HCT116 (cell line): ENCODE results near the gene MCTP2. TPM values are rescaled to one million over a fixed set of nuclear protein-coding genes. Genes with fewer than 3 reads are reported as not detected.

Source experiments
- ATAC-seq: fragments of 200-7000 bp; cut with Tn5 transposase; 2 replicates; pipeline ENCODE4 v1.9.1; 2020; ENCODE audit warnings: mild to moderate bottlenecking, moderate library complexity
- BruUV-seq: library from RNA; stranded (reverse); fragments of 400-500 nt; replicated peaks from 2 replicates; lab custom pipeline; 2021; lab: Mats Ljungman, UMichigan
- CTCF ChIA-PET: fragments of 300-600 bp; sonication (Branson Sonifier 250); formaldehyde crosslinking; loops from one replicate; lab custom pipeline; 2021; ENCODE audit warnings: antibody characterized with exemption; lab: Charles Lee
- POLR2A ChIA-PET: fragments of 300-600, 350-600 bp; sonication (Branson Sonifier 250); formaldehyde crosslinking; loops from one replicate; lab custom pipeline; 2021; ENCODE audit warnings: antibody characterized with exemption; lab: Charles Lee
- RAD21 ChIA-PET, 2 experiments: fragments of 300-600 bp; sonication (Branson Sonifier 250); formaldehyde crosslinking; loops; one replicate each; lab custom pipeline; 2023; ENCODE audit warnings: low total read pairs in 2 of 2; ENCODE audit not compliant: uncharacterized antibody in 2 of 2, unreplicated experiment in 2 of 2, low non-redundant PET in 1 of 2; lab: Charles Lee
- DNase-seq: peaks from one replicate; pipeline ENCODE4 v3.0.0-alpha.2; 2010; ENCODE audit warnings: low read depth, low spot score
- H2AFZ ChIP-seq: fragments of 200-600 bp; shearing (Covaris generic), sonication (generic); 2 replicates; pipeline ENCODE4 v1.6.1; 2017; ENCODE audit warnings: low read depth, mixed run types, mixed read lengths, antibody characterized with exemption, low read length; ENCODE audit not compliant: poor library complexity, severe bottlenecking
- H3K27ac ChIP-seq: 2 replicates; pipeline ENCODE4 v1.5.1; 2012; ENCODE audit warnings: low read depth, low read length
- H3K27me3 ChIP-seq: fragments of 200-600 bp; sonication (generic); 2 replicates; pipeline ENCODE4 v1.6.1; 2016; ENCODE audit warnings: mixed run types, low read length, mixed read lengths; ENCODE audit not compliant: insufficient read depth
- H3K36me3 ChIP-seq, 2 experiments: fragments of 200-500 bp in 1 of 2; fragments of 200-600 bp in 1 of 2; sonication (Bioruptor generic) in 1 of 2; sonication (generic) in 1 of 2; 2 replicates each; pipeline versions ENCODE4 v1.5.1 to v1.6.1; 2014 to 2016; ENCODE audit warnings: low read length in 2 of 2, inconsistent platforms in 1 of 2, mixed read lengths in 1 of 2, mixed run types in 1 of 2; ENCODE audit not compliant: insufficient read depth in 2 of 2, control insufficient read depth in 1 of 2
- H3K4me1 ChIP-seq, 2 experiments: fragments of 200-600 bp in 1 of 2; sonication (generic) in 1 of 2; 2 replicates each; pipeline versions ENCODE4 v1.5.1 to v1.6.1; 2012 to 2017; ENCODE audit warnings: low read length in 2 of 2, inconsistent platforms in 1 of 2, mild to moderate bottlenecking in 1 of 2, mixed read lengths in 1 of 2, mixed run types in 1 of 2, moderate library complexity in 1 of 2; ENCODE audit not compliant: insufficient read depth in 2 of 2, control insufficient read depth in 1 of 2
- H3K4me2 ChIP-seq: fragments of 200-600 bp; sonication (generic); 2 replicates; pipeline ENCODE4 v1.6.1; 2017; ENCODE audit warnings: mixed run types, low read length, mixed read lengths
- H3K4me3 ChIP-seq, 2 experiments: fragments of 200-600 bp in 1 of 2; sonication (generic) in 1 of 2; replicated peaks in 1 of 2; 2 replicates each; pipeline ENCODE4 v1.5.1; 2011 to 2016; ENCODE audit warnings: low read length in 2 of 2, control low read depth in 1 of 2, low read depth in 1 of 2, mild to moderate bottlenecking in 1 of 2, mixed read lengths in 1 of 2, mixed run types in 1 of 2
- H3K79me2 ChIP-seq: fragments of 200-600 bp; sonication (generic); 2 replicates; pipeline ENCODE4 v1.6.1; 2017; ENCODE audit warnings: mild to moderate bottlenecking, mixed run types, low read length, moderate library complexity, mixed read lengths; ENCODE audit not compliant: insufficient read depth
- H3K9ac ChIP-seq: fragments of 200-600 bp; sonication (generic); 2 replicates; pipeline ENCODE4 v1.6.1; 2016; ENCODE audit warnings: low read length, mixed read lengths
- H3K9me2 ChIP-seq: fragments of 200-600 bp; sonication (generic), shearing (Covaris generic); 2 replicates; pipeline ENCODE4 v1.6.1; 2017; ENCODE audit warnings: mixed run types, mild to moderate bottlenecking, moderate library complexity; ENCODE audit not compliant: insufficient read depth
- H3K9me3 ChIP-seq, 2 experiments: fragments of 200-500 bp in 1 of 2; fragments of 200-600 bp in 1 of 2; sonication (Bioruptor generic) in 1 of 2; sonication (generic) in 1 of 2; 2 replicates each; pipeline ENCODE4 v1.6.1; 2014 to 2017; ENCODE audit warnings: low read length in 2 of 2, mixed read lengths in 2 of 2, inconsistent platforms in 1 of 2, low read depth in 1 of 2, mild to moderate bottlenecking in 1 of 2, mixed run types in 1 of 2, moderate library complexity in 1 of 2; ENCODE audit not compliant: control insufficient read depth in 1 of 2, insufficient read depth in 1 of 2
- H4K20me1 ChIP-seq: fragments of 200-600 bp; sonication (generic), shearing (Covaris generic); 2 replicates; pipeline ENCODE4 v1.6.1; 2017; ENCODE audit warnings: mixed run types, mild to moderate bottlenecking, moderate library complexity; ENCODE audit not compliant: insufficient read depth
- CBX3 ChIP-seq: IDR thresholded peaks from 2 replicates; pipeline ENCODE4 v1.6.1; 2012; ENCODE audit warnings: low read depth
- CEBPB ChIP-seq: IDR thresholded peaks from 2 replicates; pipeline ENCODE4 v1.6.1; 2012; ENCODE audit warnings: low read depth
- ELF1 ChIP-seq: IDR thresholded peaks from 2 replicates; pipeline ENCODE4 v1.6.1; 2012; ENCODE audit warnings: low read depth, borderline replicate concordance
- EZH2 ChIP-seq: fragments of 200-600 bp; sonication (generic); IDR thresholded peaks from 2 replicates; pipeline ENCODE4 v1.6.1; 2017; ENCODE audit warnings: antibody characterized with exemption, mixed run types
- EZH2phosphoT487 ChIP-seq: fragments of 200-600 bp; IDR thresholded peaks from 2 replicates; pipeline ENCODE4 v1.6.1; 2018; ENCODE audit warnings: antibody characterized with exemption, borderline replicate concordance
- FOSL1 ChIP-seq: IDR thresholded peaks from 2 replicates; pipeline ENCODE4 v1.6.1; 2012; ENCODE audit warnings: low read depth
- JUND ChIP-seq: IDR thresholded peaks from 2 replicates; pipeline ENCODE4 v1.6.1; 2012
- MAX ChIP-seq: IDR thresholded peaks from 2 replicates; pipeline ENCODE4 v1.6.1; 2012
- POLR2A ChIP-seq: IDR thresholded peaks from 2 replicates; pipeline ENCODE4 v1.7.0; 2011; ENCODE audit warnings: borderline replicate concordance; ENCODE audit not compliant: insufficient read depth, insufficient read length; ENCODE audit errors: extremely low read depth
- POLR2AphosphoS5 ChIP-seq: IDR thresholded peaks from 2 replicates; pipeline ENCODE4 v1.6.1; 2011; ENCODE audit warnings: mild to moderate bottlenecking, low read depth, low read length, moderate library complexity
- SIN3A ChIP-seq: IDR thresholded peaks from 2 replicates; pipeline ENCODE4 v1.6.1; 2012; ENCODE audit warnings: low read depth
- SP1 ChIP-seq: IDR thresholded peaks from 2 replicates; pipeline ENCODE4 v1.6.1; 2012; ENCODE audit warnings: low read depth
- TCF7L2 ChIP-seq: IDR thresholded peaks from 2 replicates; pipeline ENCODE4 v1.7.0; 2011; ENCODE audit warnings: borderline replicate concordance, inconsistent platforms; ENCODE audit not compliant: insufficient read depth, insufficient read length; ENCODE audit errors: extremely low read depth
- YY1 ChIP-seq: IDR thresholded peaks from 2 replicates; pipeline ENCODE4 v1.6.1; 2011; ENCODE audit warnings: low read length, low read depth, moderate library complexity, mild to moderate bottlenecking; ENCODE audit not compliant: insufficient replicate concordance; ENCODE audit errors: extremely low read depth
- ZBTB33 ChIP-seq: IDR thresholded peaks from 2 replicates; pipeline ENCODE4 v1.6.1; 2011; ENCODE audit warnings: mild to moderate bottlenecking, low read length, moderate library complexity; ENCODE audit not compliant: insufficient replicate concordance; ENCODE audit errors: extremely low read depth
- ZFX ChIP-seq: fragments of 450-650 bp; IDR thresholded peaks from 2 replicates; pipeline ENCODE4 v1.6.1; 2017
- ZNF274 ChIP-seq: fragments of 200-500 bp; sonication (Bioruptor generic); IDR thresholded peaks from 2 replicates; pipeline ENCODE4 v1.6.1; 2014; ENCODE audit warnings: mild to moderate bottlenecking, low read depth, low read length, inconsistent platforms
- intact Hi-C: fragments of 100-400 bp; cut with micrococcal nuclease; formaldehyde crosslinking; loops from 2 replicates; pipeline ENCODE4 v1.10.0; 2022
- total RNA-seq: library from RNA; stranded (reverse); gene quantifications from one replicate; pipeline ENCODE4 v1.2.1, GENCODE V29; 2021; ENCODE audit not compliant: unreplicated experiment
- TF ChIP-seq, protein P1 (sequence below), 3 experiments: fragments of 200-600 bp in 1 of 3; sonication (generic) in 1 of 3; IDR thresholded peaks in 2 of 3; conservative IDR thresholded peaks in 1 of 3; 2 replicates each; pipeline ENCODE4 v1.5.1; 2012 to 2017; ENCODE audit warnings: low read depth in 2 of 3, low read length in 2 of 3, antibody characterized with exemption in 1 of 3, borderline replicate concordance in 1 of 3, control low read depth in 1 of 3, mild to moderate bottlenecking in 1 of 3, mixed read lengths in 1 of 3, mixed run types in 1 of 3, moderate library complexity in 1 of 3; ENCODE audit not compliant: insufficient read depth in 1 of 3

MCTP2 gene
- total RNA-seq, 1 experiment from 2014 or later = 12.9 TPM

- TF ChIP-seq EZH2 = no peak
Observed at GRCh38 chr15:94351031-94351535, 119.7 kb downstream of the MCTP2 start (continued).

- Histone ChIP-seq H3K36me3 (no peaks in the 10 kb centered on the region), H4K20me1 (no peaks in the 10 kb centered on the region), H3K9ac (no peak overlapping the region), H2AFZ (no peak overlapping the region), H3K79me2 (no peaks in the 10 kb centered on the region), H3K4me1 (no peaks in the 10 kb centered on the region), H3K27ac (no peak overlapping the region), H3K27me3 (no peaks in the 10 kb centered on the region), H3K9me3 (no peaks in the 10 kb centered on the region), H3K9me2 (no peaks in the 10 kb centered on the region), H3K4me3 (no peak overlapping the region), H3K4me2 (no peak overlapping the region)
- no TSS peak for BruUV-seq
- CTCF ChIA-PET = no interaction called here
- DNase-seq (no peak), ATAC-seq (no peak)
- TF ChIP-seq TCF7L2 = no peak
- TF ChIP-seq ZBTB33 = no peak
- TF ChIP-seq JUND = no peak
- TF ChIP-seq ZFX = no peak
- no peak for TF ChIP-seq SIN3A
- no peak for TF ChIP-seq CBX3
- TF ChIP-seq YY1 = no peak
- TF ChIP-seq POLR2A = no peak
- TF ChIP-seq, protein P1, sequence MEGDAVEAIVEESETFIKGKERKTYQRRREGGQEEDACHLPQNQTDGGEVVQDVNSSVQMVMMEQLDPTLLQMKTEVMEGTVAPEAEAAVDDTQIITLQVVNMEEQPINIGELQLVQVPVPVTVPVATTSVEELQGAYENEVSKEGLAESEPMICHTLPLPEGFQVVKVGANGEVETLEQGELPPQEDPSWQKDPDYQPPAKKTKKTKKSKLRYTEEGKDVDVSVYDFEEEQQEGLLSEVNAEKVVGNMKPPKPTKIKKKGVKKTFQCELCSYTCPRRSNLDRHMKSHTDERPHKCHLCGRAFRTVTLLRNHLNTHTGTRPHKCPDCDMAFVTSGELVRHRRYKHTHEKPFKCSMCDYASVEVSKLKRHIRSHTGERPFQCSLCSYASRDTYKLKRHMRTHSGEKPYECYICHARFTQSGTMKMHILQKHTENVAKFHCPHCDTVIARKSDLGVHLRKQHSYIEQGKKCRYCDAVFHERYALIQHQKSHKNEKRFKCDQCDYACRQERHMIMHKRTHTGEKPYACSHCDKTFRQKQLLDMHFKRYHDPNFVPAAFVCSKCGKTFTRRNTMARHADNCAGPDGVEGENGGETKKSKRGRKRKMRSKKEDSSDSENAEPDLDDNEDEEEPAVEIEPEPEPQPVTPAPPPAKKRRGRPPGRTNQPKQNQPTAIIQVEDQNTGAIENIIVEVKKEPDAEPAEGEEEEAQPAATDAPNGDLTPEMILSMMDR (IDR thresholded peaks at IDR 0.05 in 2 of 3, conservative IDR thresholded peaks at IDR 0.05 in 1 of 3; ENCODE audit: borderline replicate concordance in 1 of 3, insufficient read depth in 1 of 3, low read depth in 2 of 3, low read length in 2 of 3) = no peak
- no peak for TF ChIP-seq ELF1
- no peak for TF ChIP-seq FOSL1
- TF ChIP-seq CEBPB = no peak
- TF ChIP-seq MAX = no peak
- no peak for TF ChIP-seq ZNF274
- no peak for TF ChIP-seq EZH2phosphoT487
- no peak for TF ChIP-seq SP1
- TF ChIP-seq POLR2AphosphoS5 = no peak
- intact Hi-C loops = no loop called here
- POLR2A ChIA-PET = no interaction called here
- RAD21 ChIA-PET = no interaction called here
Observed at GRCh38 chr15:94352636-94353487, 121.5 kb downstream of the MCTP2 start.
